Measurements from ENCODE around the gene SEPTIN2.

Gene SEPTIN2

GRCh38 chr2:241330616-241330981 is 14.9 kb downstream of the SEPTIN2 start:
- DNase-seq (ENCODE audit: low read depth, low spot score): no peak
- no peak for TF ChIP-seq CTCF (IDR thresholded peaks at IDR 0.05; ENCODE audit: insufficient read depth, low read length, missing control alignments)
- no peak overlapping the region for H3K4me3 ChIP-seq (ENCODE audit: low read depth, low read length)
- ChIA-PET CTCF (no interaction called here), POLR2A (no interaction called here)

- no peak for DNase-seq (ENCODE audit: low read depth, low spot score)
- TF ChIP-seq CTCF (IDR thresholded peaks at IDR 0.05; ENCODE audit: insufficient read depth, low read length, missing control alignments): no peak
- POLR2A ChIA-PET: no interaction called here
- CTCF ChIA-PET: no interaction called here
- no peak overlapping the region for H3K4me3 ChIP-seq (ENCODE audit: low read depth, low read length)
Measured at GRCh38 chr2:241334813-241335212, 19.1 kb downstream of the SEPTIN2 start.

GRCh38 chr2:241339839-241340630 is 24.3 kb downstream of the SEPTIN2 start:
- H3K4me3 ChIP-seq (ENCODE audit: low read depth, low read length): no peak overlapping the region
- no peak for TF ChIP-seq CTCF (IDR thresholded peaks at IDR 0.05; ENCODE audit: insufficient read depth, low read length, missing control alignments)
- CTCF ChIA-PET: interaction anchor here (0.7 kb wide), 1 partner anchor 19 kb away, joined by 3 read pairs; no protein-coding TSS in a partner anchor
- DNase-seq (ENCODE audit: low read depth, low spot score): no peak
- POLR2A ChIA-PET: no interaction called here

GRCh38 chr2:241340631-241341163 is 25.0 kb downstream of the SEPTIN2 start:
- CTCF ChIA-PET: no interaction called here
- POLR2A ChIA-PET: interaction anchor here (0.5 kb wide), 1 partner anchor 19 kb away, joined by 3 read pairs; no protein-coding TSS in a partner anchor
- TF ChIP-seq CTCF (IDR thresholded peaks at IDR 0.05; ENCODE audit: insufficient read depth, low read length, missing control alignments): no peak
- no peak overlapping the region for H3K4me3 ChIP-seq (ENCODE audit: low read depth, low read length)
- no peak for DNase-seq (ENCODE audit: low read depth, low spot score)

GRCh38 chr2:241344925-241345651 is 29.4 kb downstream of the SEPTIN2 start:
- ChIA-PET POLR2A (interaction anchor here (0.9 kb wide), 1 partner anchor 21 kb away, joined by 3 read pairs; no protein-coding TSS in a partner anchor), CTCF (interaction anchor here (1.0 to 2.2 kb wide), 2 partner anchors 26 to 314 kb away, joined by 3 to 4 read pairs; no protein-coding TSS in a partner anchor)
- TF ChIP-seq CTCF (IDR thresholded peaks at IDR 0.05; ENCODE audit: insufficient read depth, low read length, missing control alignments): no peak
- no peak overlapping the region for H3K4me3 ChIP-seq (ENCODE audit: low read depth, low read length)
- DNase-seq (ENCODE audit: low read depth, low spot score): no peak

- no peak for TF ChIP-seq CTCF (IDR thresholded peaks at IDR 0.05; ENCODE audit: insufficient read depth, low read length, missing control alignments)
- ChIA-PET POLR2A (interaction anchor here (1.4 kb wide), 1 partner anchor 35 kb away, joined by 3 read pairs; the partner anchor contains the start of genes HDLBP and SEPTIN2), CTCF (interaction anchor here (1.2 kb wide), 1 partner anchor 310 kb away, joined by 3 read pairs; no protein-coding TSS in a partner anchor)
- DNase-seq (ENCODE audit: low read depth, low spot score): no peak
- no peak overlapping the region for H3K4me3 ChIP-seq (ENCODE audit: low read depth, low read length)
Measured at GRCh38 chr2:241349941-241350340, 34.2 kb downstream of the SEPTIN2 start.
